H9 (cell line): ENCODE data around the gene SPEG. TPM values are rescaled to one million over a fixed set of nuclear protein-coding genes. Genes with fewer than 3 reads are reported as not detected.

Experiments used
- DNase-seq: peaks from one replicate; pipeline ENCODE4 v3.0.0-alpha.2; 2017
- H2AFZ ChIP-seq: one replicate; pipeline ENCODE4 v1.6.1; 2013; ENCODE audit warnings: mild to moderate bottlenecking, low read length, control low read depth, moderate library complexity
- H2AK5ac ChIP-seq: 2 replicates; pipeline ENCODE4 v1.6.1; 2013; ENCODE audit warnings: low read length, control low read depth, mixed read lengths; ENCODE audit not compliant: insufficient read length
- H2BK120ac ChIP-seq: one replicate; pipeline ENCODE4 v1.6.1; 2013; ENCODE audit warnings: low read depth, mild to moderate bottlenecking, low read length, control low read depth, inconsistent platforms; ENCODE audit not compliant: poor library complexity, severe bottlenecking
- H2BK12ac ChIP-seq: 2 replicates; pipeline ENCODE4 v1.6.1; 2013; ENCODE audit warnings: low read length, control low read depth, mixed read lengths, low read depth; ENCODE audit not compliant: insufficient read length
- H2BK15ac ChIP-seq: 2 replicates; pipeline ENCODE4 v1.6.1; 2013; ENCODE audit warnings: low read depth, low read length, control low read depth
- H2BK20ac ChIP-seq: one replicate; pipeline ENCODE4 v1.6.1; 2013; ENCODE audit warnings: low read depth, mild to moderate bottlenecking, low read length, control low read depth, inconsistent platforms; ENCODE audit not compliant: poor library complexity, severe bottlenecking
- H2BK5ac ChIP-seq: 2 replicates; pipeline ENCODE4 v1.6.1; 2013; ENCODE audit warnings: low read length, control low read depth, mixed read lengths; ENCODE audit not compliant: insufficient read length
- H3K14ac ChIP-seq: 2 replicates; pipeline ENCODE4 v1.6.1; 2013; ENCODE audit warnings: low read length, control low read depth; ENCODE audit not compliant: insufficient read depth
- H3K18ac ChIP-seq: 2 replicates; pipeline ENCODE4 v1.6.1; 2013; ENCODE audit warnings: low read depth, mild to moderate bottlenecking, mixed read lengths, low read length, control low read depth; ENCODE audit not compliant: insufficient read length
- H3K23ac ChIP-seq: 2 replicates; pipeline ENCODE4 v1.6.1; 2013; ENCODE audit warnings: low read length, control low read depth, mixed read lengths, low read depth; ENCODE audit not compliant: insufficient read length
- H3K23me2 ChIP-seq: 2 replicates; pipeline ENCODE4 v1.6.1; 2013; ENCODE audit warnings: low read depth, mild to moderate bottlenecking, mixed read lengths, low read length, control low read depth; ENCODE audit not compliant: insufficient read length, poor library complexity, severe bottlenecking
- H3K27ac ChIP-seq: 2 replicates; pipeline ENCODE4 v1.5.1; 2013; ENCODE audit warnings: low read length, control low read depth, mixed read lengths, low read depth; ENCODE audit not compliant: insufficient read length
- H3K27me3 ChIP-seq: 2 replicates; pipeline ENCODE4 v1.6.1; 2013; ENCODE audit warnings: low read length, control low read depth, inconsistent platforms; ENCODE audit not compliant: insufficient read depth
- H3K4ac ChIP-seq: 2 replicates; pipeline ENCODE4 v1.6.1; 2013; ENCODE audit warnings: low read depth, mild to moderate bottlenecking, control low read depth, inconsistent platforms, low read length, moderate library complexity
- H3K4me1 ChIP-seq: 2 replicates; pipeline ENCODE4 v1.6.1; 2013; ENCODE audit warnings: low read length, control low read depth, inconsistent platforms; ENCODE audit not compliant: insufficient read depth
- H3K4me2 ChIP-seq: 2 replicates; pipeline ENCODE4 v1.6.1; 2013; ENCODE audit warnings: low read length, control low read depth, mixed read lengths; ENCODE audit not compliant: insufficient read length, insufficient read depth
- H3K56ac ChIP-seq: 2 replicates; pipeline ENCODE4 v1.6.1; 2013; ENCODE audit warnings: low read depth, mild to moderate bottlenecking, mixed read lengths, low read length, control low read depth; ENCODE audit not compliant: insufficient read length
- H3K79me1 ChIP-seq: 2 replicates; pipeline ENCODE4 v1.6.1; 2013; ENCODE audit warnings: low read depth, mild to moderate bottlenecking, moderate library complexity, low read length, control low read depth, inconsistent platforms; ENCODE audit not compliant: insufficient read depth, poor library complexity, severe bottlenecking
- H3K79me2 ChIP-seq: 2 replicates; pipeline ENCODE4 v1.6.1; 2013; ENCODE audit warnings: low read length, control low read depth, inconsistent platforms; ENCODE audit not compliant: insufficient read depth
- H3K9ac ChIP-seq: 2 replicates; pipeline ENCODE4 v1.6.1; 2013; ENCODE audit warnings: low read length, control low read depth, mixed read lengths; ENCODE audit not compliant: insufficient read length; ENCODE audit errors: extremely low read depth
- H3K9me3 ChIP-seq: one replicate; pipeline ENCODE4 v1.6.1; 2013; ENCODE audit warnings: low read depth, low read length, inconsistent platforms; ENCODE audit not compliant: control insufficient read depth
- H3T11ph ChIP-seq: one replicate; pipeline ENCODE4 v1.6.1; 2013; ENCODE audit warnings: mild to moderate bottlenecking, low read length, control low read depth, inconsistent platforms
- H4K20me1 ChIP-seq: one replicate; pipeline ENCODE4 v1.6.1; 2013; ENCODE audit not compliant: control insufficient read depth, insufficient read length, insufficient read depth
- H4K5ac ChIP-seq: 2 replicates; pipeline ENCODE4 v1.6.1; 2013; ENCODE audit warnings: low read depth, mild to moderate bottlenecking, mixed read lengths, low read length, control low read depth; ENCODE audit not compliant: insufficient read length
- H4K8ac ChIP-seq: replicated peaks from 2 replicates; pipeline ENCODE4 v1.6.1; 2013; ENCODE audit warnings: low read length, control low read depth, mixed read lengths, low read depth; ENCODE audit not compliant: insufficient read length
- H4K91ac ChIP-seq: 2 replicates; pipeline ENCODE4 v1.6.1; 2013; ENCODE audit warnings: low read depth, mild to moderate bottlenecking, moderate library complexity, mixed read lengths, low read length, control low read depth; ENCODE audit not compliant: insufficient read length
- H3K27ac Mint-ChIP-seq, 3 experiments: 2 replicates in 2 of 3; 3 replicates in 1 of 3; pipeline ENCODE4 v1.8.0; 2020 to 2021; ENCODE audit warnings: mixed read lengths in 3 of 3, mild to moderate bottlenecking in 1 of 3, moderate library complexity in 1 of 3
- H3K27me3 Mint-ChIP-seq: 2 replicates; pipeline ENCODE4 v1.8.0; 2021; ENCODE audit warnings: low read depth, mild to moderate bottlenecking, moderate library complexity, mixed read lengths
- H3K36me3 Mint-ChIP-seq, 3 experiments: 2 replicates in 2 of 3; 3 replicates in 1 of 3; pipeline ENCODE4 v1.8.0; 2020 to 2021; ENCODE audit warnings: low read depth in 3 of 3, mixed read lengths in 3 of 3; ENCODE audit not compliant: insufficient read depth in 1 of 3
- H3K4me1 Mint-ChIP-seq, 2 experiments: 2 replicates each; pipeline ENCODE4 v1.8.0; 2020; ENCODE audit warnings: mixed read lengths in 2 of 2
- H3K4me3 Mint-ChIP-seq, 2 experiments: 2 replicates in 1 of 2; 3 replicates in 1 of 2; pipeline ENCODE4 v1.8.0; 2020 to 2021; ENCODE audit warnings: mild to moderate bottlenecking in 2 of 2, mixed read lengths in 2 of 2, moderate library complexity in 1 of 2
- H3K9me3 Mint-ChIP-seq, 2 experiments: 2 replicates in 1 of 2; 3 replicates in 1 of 2; pipeline ENCODE4 v1.8.0; 2020; ENCODE audit warnings: mild to moderate bottlenecking in 2 of 2, mixed read lengths in 2 of 2, moderate library complexity in 1 of 2
- WGBS: extraction: QIAGEN DNeasy Blood & Tissue Kit; methylation state at CpG from one replicate; pipeline ENCODE4 v1.1.7; 2013; ENCODE audit warnings: missing lambda C conversion rate, low lambda C conversion rate, mixed read lengths; ENCODE audit not compliant: insufficient read length; ENCODE audit errors: extremely low coverage; 5-methylcytosine and 5-hydroxymethylcytosine counted together
- total RNA-seq: library from RNA; stranded (reverse); gene quantifications from 2 replicates; pipeline ENCODE4 v1.2.1, GENCODE V29; 2021
- TF ChIP-seq, protein P1 (sequence below): fragments of 200-600 bp; sonication (generic); conservative IDR thresholded peaks from 3 replicates; pipeline ENCODE4 v1.8.0; 2021; ENCODE audit warnings: antibody characterized with exemption, mild to moderate bottlenecking

SPEG gene
- total RNA-seq, 1 experiment from 2014 or later, result 23.7 TPM

DNA sequence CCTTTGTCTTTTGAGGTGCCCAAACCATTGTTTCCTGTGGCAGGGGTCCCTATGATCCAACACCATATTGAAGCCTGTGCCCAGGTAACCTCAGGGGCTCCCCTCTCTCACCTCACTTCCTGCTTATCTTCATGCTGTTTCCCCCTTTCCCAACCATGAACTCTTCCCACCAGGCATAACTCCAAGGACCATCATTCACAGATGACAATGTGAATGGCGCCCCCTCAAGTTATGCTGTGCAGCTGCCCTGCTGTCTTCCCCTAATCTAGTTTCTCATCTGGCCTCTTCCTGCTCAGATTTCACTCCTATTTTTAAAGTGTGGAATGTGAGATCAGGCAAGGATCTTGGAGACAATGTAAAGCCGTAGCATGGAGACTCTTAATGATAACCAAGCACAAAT, 65.5 kb downstream of the SPEG start:
- H3K56ac ChIP-seq, result no peak overlapping the region
- H3K27me3 Mint-ChIP-seq, result peaks cover 30% of the 10 kb centered on the region
- H3K4me1 Mint-ChIP-seq, result peaks cover 36 to 49% of the 10 kb centered on the region in 2 experiments
- no peak overlapping the region for H2BK120ac ChIP-seq
- H3K27ac ChIP-seq, result no peak overlapping the region
- DNase-seq, result no peak
- H2BK20ac ChIP-seq, result no peak overlapping the region
- H3K18ac ChIP-seq, result no peak overlapping the region
- H2BK5ac ChIP-seq, result no peak overlapping the region
- H3K23me2 ChIP-seq, result peaks cover 24% of the 10 kb centered on the region
- H3K23ac ChIP-seq, result no peak overlapping the region
- H4K20me1 ChIP-seq, result peaks cover 5% of the 10 kb centered on the region
- H3K36me3 Mint-ChIP-seq, result peaks cover 11 to 15% (median 13%) of the 10 kb centered on the region in 3 experiments
- no peaks in the 10 kb centered on the region for H3K79me2 ChIP-seq
- no peak overlapping the region for H3T11ph ChIP-seq
- H3K4ac ChIP-seq, result no peak overlapping the region
- no peaks in the 10 kb centered on the region for H3K9me3 ChIP-seq
- no peak overlapping the region for H2AFZ ChIP-seq
- TF ChIP-seq, protein P1, sequence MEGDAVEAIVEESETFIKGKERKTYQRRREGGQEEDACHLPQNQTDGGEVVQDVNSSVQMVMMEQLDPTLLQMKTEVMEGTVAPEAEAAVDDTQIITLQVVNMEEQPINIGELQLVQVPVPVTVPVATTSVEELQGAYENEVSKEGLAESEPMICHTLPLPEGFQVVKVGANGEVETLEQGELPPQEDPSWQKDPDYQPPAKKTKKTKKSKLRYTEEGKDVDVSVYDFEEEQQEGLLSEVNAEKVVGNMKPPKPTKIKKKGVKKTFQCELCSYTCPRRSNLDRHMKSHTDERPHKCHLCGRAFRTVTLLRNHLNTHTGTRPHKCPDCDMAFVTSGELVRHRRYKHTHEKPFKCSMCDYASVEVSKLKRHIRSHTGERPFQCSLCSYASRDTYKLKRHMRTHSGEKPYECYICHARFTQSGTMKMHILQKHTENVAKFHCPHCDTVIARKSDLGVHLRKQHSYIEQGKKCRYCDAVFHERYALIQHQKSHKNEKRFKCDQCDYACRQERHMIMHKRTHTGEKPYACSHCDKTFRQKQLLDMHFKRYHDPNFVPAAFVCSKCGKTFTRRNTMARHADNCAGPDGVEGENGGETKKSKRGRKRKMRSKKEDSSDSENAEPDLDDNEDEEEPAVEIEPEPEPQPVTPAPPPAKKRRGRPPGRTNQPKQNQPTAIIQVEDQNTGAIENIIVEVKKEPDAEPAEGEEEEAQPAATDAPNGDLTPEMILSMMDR, result peak; percentile 63
- peak overlapping the region; percentile 81 to 96 for H3K4me3 Mint-ChIP-seq
- H4K91ac ChIP-seq, result no peak overlapping the region
- H3K79me1 ChIP-seq, result no peaks in the 10 kb centered on the region
- no peak overlapping the region for H3K4me2 ChIP-seq
- no peaks in the 10 kb centered on the region; a peak in 1 of 5 replicates for H3K9me3 Mint-ChIP-seq
- no peak overlapping the region for H4K8ac ChIP-seq
- no peak overlapping the region for H3K27ac Mint-ChIP-seq
- H2AK5ac ChIP-seq, result no peak overlapping the region
- peaks cover 15% of the 10 kb centered on the region; the same call in 1 of the 2 replicates for H3K27me3 ChIP-seq
- WGBS, result no CpG with 5 or more reads among the region's 2 CpGs
- H3K4me1 ChIP-seq, result peaks cover 12% of the 10 kb centered on the region; the same call in 1 of the 2 replicates
- H3K14ac ChIP-seq, result no peak overlapping the region
- H4K5ac ChIP-seq, result no peak overlapping the region
- H3K9ac ChIP-seq, result no peak overlapping the region
- no peak overlapping the region for H2BK12ac ChIP-seq
- no peak overlapping the region for H2BK15ac ChIP-seq
